Effector CD8-positive, alpha-beta T cell (primary cell): ENCODE data around the gene FARP1.

Experiments
- DNase-seq: peaks from one replicate; lab custom pipeline; 2025; lab: John Stamatoyannopoulos, UW

The FARP1 gene

DNA sequence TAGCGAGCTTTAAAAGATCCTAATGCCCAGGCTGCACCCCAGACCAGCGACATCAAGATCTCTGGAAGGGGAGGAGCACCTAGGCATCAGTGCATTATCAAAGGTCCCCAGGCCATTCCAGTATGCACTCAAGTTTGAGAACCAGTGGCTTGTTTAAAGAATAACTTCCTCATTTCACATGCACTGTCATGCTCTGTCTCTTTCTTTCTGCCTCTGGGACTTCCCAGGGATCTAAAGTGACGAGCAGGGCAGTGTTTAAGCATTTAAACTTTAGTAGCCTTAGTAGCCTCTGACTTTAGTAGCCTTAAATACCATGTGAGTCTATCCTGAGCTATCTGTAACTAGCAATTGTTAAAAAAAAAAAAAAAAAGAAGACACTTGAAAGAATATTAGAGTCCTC, 8.9 kb upstream of the FARP1 start:
- no peak for DNase-seq

DNA sequence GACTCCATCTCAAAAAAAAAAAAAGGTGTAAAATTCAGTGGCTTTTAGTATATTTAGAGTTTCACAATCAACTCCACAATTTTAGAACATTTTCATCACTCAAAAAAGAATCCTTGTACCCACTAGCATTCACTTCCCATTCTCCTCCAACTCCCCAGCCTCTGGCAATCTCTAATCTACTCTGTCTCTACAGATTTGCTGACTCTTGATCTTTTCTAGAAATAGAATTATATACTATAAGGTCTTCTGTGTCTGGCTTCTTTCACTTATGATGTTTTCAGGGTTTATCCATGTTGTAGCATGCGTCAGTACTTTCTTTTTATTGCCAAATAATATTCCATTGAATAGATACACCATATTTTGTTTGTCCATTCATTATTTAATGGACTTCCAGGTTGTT, 8.0 kb upstream of the FARP1 start:
- DNase-seq: no peak

DNA sequence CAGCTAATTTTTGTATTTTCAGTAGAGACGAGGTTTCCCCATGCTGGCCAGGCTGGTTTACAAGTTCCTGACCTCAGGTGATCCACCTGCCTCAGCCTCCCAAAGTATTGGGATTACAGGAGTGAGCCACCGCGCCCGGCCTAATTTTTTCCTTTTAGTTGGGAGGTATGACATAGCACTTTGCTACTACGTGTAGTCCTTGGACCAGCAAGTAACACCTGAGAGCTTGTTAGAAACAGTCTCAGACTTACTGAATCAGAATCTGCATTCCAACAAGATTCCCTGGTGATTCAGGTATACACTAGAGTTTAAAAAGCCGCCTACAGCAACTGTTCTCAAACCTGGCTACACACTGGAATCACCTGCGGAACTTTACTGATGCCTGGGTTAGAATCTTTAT, 1.8 kb upstream of the FARP1 start:
- DNase-seq: no peak

DNA sequence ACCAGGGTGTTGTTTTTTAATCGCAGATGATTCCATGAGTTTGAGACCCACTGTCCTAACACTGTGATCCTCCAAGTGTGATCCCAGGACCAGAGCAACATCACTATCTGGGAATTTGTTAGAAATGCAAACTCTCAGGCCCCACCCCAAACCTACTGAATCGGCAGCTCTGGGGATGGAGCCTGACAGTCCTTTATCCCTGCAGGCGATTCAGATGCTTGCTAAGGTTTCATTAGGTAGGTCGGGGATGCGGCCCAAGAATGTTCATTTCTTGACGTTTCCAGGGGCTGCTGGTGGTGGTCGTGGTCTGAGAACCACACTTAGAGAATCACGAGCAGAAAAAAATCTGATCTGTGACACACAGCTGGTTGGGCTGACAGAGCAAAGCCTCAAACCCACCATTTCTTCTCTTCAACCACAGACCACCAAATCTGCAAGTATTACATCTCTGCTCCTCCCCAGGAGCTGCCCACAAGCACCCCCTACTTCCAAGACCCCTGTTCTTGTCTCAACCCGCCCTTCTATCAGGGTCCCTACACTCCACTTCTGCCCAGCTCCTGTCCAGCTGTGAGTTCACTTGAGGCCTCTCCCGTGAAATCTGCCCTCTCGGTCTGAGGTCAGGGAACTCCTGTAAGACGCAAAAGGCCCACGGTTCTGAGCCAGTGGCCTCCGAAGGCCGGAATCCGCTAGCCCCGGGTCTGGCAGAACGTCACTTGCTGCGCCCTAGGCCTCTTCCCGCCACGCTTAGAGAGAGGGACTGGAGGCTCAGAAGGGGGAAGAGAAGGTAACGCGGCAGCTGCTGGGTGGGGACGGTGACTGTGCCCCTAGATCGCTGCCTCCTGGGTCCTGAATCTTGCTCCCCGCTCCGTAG, 1.1 kb upstream of the FARP1 start:
- DNase-seq: no peak

DNA sequence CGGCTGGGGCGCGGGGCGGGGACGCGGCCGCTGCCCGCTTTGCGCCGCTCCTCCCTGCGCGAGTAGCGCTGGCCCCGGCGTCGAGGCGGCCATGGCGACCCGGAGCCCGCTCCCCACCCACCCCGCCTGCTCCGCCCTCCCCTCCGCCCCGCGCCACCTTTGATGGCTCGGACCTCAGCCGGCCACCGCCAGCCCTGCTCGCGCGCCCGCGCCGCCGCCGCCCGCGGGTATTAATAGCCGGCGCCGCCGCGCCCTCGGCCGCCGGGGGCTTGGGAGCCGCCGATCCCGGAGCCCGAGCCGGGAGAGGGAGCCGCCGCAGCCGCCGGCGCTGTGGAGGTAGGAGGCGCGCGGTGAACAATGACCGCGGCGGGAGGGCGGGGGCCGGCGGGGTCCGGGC, 261 bp downstream of the FARP1 start:
- no peak for DNase-seq

DNA sequence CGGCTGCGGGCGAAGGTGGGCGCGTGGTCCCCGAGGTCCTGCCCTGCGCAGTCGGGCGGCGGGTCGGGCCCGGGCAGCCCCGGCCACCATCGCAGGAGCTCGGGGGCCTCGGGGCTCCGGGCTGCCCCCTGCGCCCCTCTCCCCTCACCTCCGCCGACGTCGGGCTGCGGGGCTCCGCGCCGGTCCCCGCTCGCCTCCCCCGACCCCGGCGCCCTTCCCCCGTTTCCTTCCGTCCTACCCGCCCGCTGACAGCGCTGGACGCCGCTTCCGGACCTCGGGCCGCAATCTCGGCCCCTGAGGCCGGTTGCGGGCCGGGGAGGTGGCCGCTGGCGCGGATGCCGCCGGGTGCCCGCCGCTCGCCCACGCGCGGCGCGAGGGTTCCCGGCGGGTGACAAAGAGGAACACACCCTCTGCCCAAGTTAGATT, 720 bp downstream of the FARP1 start:
- no peak for DNase-seq

DNA sequence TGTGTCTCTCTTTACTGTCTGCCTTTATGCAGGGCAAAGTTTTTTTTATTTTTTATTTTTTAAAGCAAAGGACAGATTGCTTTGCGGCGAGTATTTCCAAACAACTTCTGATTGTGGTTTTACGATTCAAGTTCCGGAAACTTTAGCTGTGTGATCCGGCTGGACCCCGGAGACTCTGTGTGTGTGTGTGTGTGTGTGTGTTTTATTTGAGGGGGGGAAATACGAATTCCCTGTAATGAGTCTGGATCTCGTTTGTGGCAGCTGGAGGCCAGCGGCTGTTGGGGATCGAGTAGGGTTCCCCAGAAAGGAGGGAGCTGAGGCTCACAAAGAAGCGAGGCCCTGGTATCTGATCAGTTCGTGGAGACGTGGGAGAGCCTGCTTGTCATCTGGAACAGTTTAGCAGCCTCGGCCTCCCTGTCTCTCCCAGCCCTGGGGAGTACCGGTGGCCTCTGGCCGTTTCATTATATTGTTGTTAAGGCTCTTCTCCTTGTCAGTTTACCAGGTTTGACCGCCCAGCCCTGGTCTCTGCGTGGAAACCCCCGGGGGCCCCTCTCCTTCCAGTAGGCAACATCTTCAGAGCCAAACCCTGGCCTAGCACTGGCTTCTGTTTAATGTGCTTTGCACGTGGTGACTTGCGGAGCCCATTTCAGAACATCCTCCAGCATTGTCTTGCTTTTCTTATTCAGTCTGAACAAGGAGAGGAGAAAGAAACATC, 1.3 kb downstream of the FARP1 start:
- DNase-seq: no peak

DNA sequence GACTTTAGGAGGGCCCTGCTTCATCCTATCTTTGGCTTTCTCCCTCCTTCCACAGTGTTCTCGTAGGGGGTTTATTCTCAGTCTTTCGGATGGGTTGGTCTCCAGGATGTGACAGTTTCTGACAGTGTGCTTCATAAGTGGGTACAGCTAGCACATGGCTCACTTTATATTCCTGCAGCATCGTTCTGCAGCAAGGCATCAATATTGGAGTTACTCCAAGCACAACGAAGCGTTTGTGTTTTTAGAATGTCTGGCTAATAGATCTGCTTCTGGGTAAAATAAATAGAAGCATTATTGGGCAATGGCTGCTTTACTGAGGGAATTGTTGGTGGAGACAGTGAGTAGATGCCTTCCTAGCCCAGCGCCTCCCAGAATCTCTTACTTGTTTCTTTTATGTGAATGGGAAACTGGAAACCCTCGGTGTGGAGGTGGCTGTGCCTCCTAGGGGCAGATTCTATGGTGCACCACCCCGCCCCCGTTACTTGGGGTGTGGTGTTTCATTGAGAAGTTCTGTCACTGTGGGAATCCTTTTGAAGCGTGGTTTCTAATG, 2.0 kb downstream of the FARP1 start:
- DNase-seq: no peak

DNA sequence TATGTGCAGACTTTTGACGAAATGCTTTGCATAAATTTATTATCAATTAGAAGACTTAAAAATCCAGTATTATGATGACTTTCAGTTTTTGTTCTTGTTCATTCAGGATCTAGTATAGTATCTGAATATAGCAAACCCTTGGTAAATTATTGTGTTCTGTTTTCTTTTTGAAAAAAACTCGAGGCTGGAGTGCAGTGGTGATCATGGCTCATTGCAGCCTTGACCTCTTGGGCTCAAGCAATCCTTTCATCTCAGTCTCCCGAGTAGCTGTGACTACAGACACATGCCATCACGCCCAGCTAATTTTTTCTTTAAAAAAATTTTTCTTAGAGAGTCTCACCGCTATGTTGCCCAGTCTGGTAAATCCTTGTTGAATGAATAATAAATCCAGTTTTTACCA, 4.6 kb downstream of the FARP1 start:
- no peak for DNase-seq

DNA sequence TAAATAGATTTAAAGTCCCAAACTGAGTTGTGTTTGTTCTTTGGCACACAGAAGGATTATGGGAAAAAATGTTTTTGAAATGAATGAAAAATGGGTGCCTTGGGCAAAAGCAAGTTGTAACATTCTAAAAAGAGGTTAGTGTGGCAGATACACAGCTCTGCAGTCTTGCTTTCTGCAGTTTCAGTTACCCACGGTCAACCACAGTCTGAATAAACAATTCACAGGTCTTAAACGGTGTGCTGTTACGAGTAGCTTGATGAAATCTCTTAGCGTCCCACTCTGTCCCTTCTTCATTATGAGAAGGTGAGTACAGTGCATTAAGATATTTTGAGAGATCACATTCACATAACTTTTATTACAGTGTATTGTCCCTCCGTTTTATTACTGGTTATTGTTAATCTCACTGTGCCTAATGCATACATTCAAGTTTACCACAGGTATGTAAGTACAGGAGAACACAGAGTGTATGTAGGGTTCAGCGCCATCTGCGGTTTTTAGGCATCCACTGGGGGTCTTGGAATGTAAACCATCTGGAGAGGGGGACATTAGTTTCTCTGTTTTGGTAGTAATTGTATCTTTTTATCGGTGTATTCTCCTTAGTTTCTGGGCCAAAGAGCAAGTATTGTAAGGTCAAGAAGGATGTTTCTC, 8.1 kb downstream of the FARP1 start:
- DNase-seq: no peak

DNA sequence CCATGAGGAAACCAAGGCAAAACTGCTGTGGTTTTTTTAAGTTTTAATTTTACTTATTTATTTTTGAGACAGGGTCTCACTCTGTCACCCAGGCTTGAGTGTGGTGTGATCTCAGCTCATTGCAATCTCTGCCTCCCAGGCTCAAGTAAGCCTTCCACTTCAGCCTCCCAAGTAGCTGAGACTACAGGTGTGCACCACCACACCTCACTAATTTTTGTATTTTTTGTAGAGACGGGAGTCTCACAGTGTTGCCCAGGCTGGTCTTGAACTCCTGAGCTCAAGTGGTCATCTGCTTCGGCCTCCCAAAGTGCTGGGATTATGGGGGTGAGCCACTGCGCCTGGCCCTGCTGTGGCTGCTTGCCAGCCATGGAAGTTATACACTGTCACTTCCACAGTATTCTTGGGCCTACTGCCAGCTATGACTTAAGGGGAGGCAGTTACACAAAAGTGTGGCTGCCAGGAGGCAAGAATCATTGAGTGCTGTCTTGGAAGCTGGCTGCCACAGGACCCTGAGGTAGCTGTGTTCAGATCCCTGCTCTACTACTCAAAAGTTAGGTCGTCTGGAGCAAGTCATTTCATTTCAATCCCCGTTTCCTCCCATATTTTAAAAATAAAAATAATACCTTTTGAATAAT, 12.7 kb downstream of the FARP1 start:
- no peak for DNase-seq

DNA sequence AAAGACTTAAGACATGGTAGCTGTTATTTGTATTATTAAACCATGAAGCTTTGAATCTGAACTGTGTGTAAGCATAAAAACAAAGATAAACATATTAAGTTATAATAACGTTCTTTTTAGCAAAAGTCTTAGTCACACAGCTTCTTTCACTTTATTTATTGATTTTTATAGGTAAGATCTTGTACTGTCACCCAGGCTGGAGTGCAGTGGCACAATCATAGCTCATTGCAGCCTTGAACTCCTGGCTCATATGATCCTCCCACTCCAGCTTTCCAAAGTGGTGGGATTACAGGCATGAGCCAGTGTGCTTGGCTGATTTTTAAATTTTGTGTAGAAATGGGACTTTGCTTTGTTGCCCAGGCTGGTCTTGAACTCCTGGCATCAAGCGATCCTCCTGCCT, 13.4 kb downstream of the FARP1 start:
- DNase-seq: no peak

DNA sequence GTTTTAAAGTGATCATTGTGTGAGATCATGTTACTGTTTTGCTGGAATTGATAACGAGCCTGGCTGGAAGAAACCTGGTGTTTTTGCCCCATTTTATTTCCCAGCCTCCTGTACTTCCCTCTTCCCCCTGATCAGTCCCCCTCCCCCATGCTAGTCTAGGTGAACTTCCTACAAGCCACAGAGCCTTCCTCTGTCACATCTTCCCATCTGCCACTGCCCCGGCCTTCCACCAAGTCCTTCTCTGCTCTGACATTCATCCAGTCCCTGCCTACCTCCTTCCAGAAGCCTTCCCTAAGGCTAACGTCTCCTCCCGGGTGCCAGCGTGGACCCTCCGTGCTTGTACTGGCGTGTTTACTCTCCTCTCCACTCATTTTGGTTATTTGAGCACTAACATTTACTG, 14.3 kb downstream of the FARP1 start:
- DNase-seq: no peak

DNA sequence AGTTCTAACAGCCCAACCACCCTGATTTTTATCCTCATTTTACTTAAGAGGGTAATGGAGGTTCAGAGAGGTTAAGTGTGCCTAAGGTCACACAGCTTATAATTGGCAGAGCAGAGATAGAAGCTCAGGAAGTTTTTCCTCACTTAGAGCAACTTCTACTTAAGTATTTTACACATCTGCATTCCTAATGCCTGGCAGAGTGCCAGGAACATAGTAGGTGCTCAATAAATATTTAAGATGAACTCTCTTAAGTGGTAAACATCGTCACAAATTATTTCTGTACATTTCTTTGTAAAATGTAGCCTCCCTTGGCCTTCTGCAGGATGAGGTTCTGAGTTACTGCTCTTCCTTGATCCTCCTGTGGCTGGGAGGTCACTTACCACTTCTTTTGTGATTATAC, 14.7 kb downstream of the FARP1 start:
- no peak for DNase-seq

DNA sequence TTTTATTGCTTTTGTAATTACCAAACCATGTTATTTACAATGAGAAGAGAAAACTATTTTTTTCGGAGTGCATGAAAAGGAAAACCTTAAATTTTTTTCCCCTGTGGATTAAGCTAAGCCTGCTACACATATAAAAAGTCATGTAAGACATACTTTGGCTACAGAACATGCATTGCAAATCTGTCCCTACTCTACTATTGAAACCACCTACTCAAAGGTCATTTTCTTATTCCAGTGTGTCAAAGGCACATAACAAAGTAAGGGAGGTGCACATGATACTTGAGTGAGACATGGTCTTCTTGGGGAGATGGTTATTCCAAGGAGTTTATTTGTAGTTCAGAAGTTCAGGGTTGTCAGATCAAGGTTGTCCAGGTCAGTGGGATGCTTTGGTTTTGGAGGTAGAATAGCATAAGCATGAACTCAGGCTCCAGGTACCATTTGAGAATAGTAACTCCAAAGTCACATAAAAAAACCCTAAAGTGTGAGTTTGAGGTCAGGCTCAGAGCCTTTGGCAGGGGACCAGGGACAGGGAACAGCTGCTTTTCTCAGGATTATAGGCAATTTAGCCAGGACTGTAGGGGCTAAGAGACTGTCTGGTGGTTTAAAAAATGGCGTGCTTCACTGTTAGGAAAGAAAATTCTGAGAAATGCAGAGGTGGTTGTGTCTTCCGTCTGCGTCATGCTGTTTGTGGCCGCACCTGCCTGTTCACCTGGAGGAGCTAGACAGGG, 15.4 kb downstream of the FARP1 start:
- DNase-seq: no peak

DNA sequence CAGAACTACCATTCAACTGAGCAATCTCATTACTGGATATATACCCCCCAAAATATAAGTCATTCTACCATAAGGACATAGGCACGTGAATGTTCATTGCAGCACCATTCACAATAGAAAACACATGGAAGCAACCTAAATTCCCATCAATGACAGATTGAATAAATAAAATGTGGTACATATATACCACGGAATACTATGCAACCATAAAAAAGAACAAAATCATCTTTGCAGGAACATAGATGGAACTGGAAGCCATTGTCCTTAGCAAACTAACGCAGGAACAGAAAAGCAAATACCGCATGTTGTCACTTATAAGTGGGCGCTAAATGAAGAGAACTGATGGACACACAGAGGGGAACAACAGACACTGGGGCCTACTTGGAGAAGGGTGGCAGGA, 20.0 kb downstream of the FARP1 start:
- DNase-seq: no peak

DNA sequence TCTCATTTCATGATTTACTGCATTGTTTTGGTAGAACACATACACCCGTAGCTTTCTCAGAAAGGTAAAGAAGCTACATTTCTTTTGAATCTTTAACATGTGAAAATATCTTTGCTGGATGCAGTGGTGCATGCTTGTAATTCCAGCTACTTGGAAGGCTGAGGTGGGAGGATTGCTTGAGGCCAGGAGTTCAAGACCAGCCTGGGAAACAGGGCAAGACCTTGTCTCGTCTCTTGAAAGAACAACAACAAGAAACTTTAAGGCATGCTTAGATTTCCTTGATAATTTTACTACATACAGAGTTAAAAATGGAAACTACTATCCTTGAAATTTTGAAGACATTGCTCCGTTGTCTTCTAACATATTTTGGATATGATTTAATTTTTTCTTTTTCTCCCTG, 26.4 kb downstream of the FARP1 start:
- no peak for DNase-seq

DNA sequence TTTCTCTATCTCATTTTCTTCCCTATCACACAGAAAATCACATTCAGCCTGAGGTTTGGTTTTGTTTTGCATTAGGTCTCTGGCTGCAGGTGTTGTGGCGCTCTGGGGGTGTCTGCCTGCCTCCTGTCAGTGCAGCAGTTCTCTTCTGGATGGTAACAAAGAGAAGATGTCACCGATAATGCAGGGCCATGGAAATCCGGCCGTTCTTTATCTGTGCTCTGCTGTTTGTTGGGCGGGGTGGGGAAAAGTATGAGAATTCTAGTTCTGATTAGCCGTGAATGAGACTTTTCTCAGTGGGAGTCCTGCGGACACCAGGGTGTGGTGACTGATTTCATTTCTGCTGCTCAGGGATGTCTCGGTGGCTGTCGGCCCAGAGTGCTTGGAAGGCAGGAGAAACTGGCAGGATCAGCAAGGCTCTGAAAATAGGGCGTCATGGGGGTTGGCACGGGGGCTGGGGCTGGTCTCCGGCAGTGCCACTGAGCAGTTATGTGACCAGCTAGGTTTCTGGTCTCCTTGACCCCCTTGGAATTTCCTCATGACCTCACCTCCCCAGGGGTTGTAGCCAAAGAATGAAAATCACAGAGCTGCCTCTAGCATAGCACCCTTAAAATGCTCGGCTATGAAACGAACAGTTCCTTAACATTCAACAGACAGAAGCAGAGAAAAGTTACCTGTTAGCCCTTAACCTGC, 29.2 kb downstream of the FARP1 start:
- no peak for DNase-seq

DNA sequence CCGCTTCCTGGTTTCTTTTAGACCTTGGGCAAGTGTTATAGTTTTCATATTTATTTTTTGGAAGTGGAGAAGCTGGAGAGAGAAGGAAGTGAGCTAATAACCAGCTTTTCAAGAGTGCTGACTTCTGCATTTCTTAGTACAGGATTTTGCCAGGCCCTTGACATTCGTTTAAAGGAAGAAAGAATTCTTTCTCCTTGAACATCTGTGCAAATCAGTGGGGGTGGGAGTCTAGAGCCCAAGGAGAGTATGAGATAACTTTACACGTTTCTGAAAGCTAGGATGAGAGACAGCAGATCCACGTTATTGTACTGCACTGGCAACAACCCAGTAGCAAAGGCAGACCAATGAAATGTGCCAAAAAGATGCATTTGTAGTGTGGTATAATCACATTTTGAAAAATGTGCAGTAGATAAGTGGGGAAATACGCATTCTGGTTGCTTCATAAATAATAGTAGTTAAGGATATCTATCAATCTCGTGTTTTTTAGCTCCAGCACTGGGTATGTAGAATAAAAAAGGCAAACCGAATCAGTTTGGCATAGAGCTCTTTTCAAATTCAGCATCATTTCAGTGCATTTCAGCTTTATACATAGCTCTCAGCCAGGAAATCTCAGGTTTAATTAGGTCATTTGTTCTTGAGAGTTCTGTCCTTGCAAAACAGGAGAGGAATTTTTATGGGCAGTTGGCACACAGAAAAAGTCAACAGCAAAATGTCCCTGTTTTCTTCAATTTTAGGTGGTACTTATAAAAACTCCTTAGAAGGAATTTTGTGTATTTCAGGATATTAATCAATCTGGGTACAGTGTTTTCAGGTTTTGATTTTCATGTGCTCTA, 29.9 kb downstream of the FARP1 start:
- DNase-seq: no peak
